Mammary epithelial cell (primary cell): ENCODE measurements around the gene SUPT7L.

Source experiments
- EZH2 ChIP-seq: IDR thresholded peaks from 2 replicates; pipeline ENCODE4 v1.6.1; 2012; ENCODE audit warnings: low read length, inconsistent platforms, borderline replicate concordance
- TF ChIP-seq, protein P1 (sequence below), 2 donors: IDR thresholded peaks in 1 of 2; conservative IDR thresholded peaks in 1 of 2; 2 replicates each; pipeline ENCODE4 v1.5.1; 2011 to 2012; ENCODE audit warnings: inconsistent platforms in 2 of 2, low read length in 2 of 2, mild to moderate bottlenecking in 2 of 2, control low read depth in 1 of 2, low read depth in 1 of 2; ENCODE audit not compliant: insufficient read depth in 1 of 2; ENCODE audit errors: extremely low read depth in 1 of 2

DNA sequence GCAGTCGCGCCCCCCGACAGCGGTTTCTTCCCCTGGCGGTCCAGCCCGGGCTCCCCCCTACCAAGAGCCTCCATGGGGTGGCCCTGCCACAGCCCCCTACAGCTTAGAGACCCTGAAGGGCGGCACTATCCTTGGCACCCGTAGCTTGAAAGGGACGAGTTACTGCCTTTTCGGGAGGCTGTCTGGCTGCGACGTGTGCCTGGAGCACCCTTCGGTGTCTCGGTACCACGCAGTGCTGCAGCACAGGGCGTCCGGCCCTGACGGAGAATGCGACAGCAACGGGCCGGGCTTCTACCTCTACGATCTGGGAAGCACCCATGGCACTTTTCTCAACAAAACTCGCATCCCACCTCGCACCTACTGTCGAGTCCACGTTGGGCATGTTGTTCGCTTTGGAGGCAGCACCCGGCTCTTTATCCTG is 750 bp upstream of the SUPT7L start:
- TF ChIP-seq, protein P1, sequence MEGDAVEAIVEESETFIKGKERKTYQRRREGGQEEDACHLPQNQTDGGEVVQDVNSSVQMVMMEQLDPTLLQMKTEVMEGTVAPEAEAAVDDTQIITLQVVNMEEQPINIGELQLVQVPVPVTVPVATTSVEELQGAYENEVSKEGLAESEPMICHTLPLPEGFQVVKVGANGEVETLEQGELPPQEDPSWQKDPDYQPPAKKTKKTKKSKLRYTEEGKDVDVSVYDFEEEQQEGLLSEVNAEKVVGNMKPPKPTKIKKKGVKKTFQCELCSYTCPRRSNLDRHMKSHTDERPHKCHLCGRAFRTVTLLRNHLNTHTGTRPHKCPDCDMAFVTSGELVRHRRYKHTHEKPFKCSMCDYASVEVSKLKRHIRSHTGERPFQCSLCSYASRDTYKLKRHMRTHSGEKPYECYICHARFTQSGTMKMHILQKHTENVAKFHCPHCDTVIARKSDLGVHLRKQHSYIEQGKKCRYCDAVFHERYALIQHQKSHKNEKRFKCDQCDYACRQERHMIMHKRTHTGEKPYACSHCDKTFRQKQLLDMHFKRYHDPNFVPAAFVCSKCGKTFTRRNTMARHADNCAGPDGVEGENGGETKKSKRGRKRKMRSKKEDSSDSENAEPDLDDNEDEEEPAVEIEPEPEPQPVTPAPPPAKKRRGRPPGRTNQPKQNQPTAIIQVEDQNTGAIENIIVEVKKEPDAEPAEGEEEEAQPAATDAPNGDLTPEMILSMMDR (conservative IDR thresholded peaks at IDR 0.05 in 1 of 2, IDR thresholded peaks at IDR 0.05 in 1 of 2; ENCODE audit: extremely low read depth in 1 of 2, insufficient read depth in 1 of 2, low read depth in 1 of 2, low read length in 2 of 2): peak in 1 of 2 donors; percentile 17
- no peak for TF ChIP-seq EZH2
